Inflammatory macrophage treated with lipopolysaccharide for 1 hour (primary cell): ENCODE data around the gene CD247.
A peak's percentile ranks its signal among the peaks of the same experiment; 100 is the strongest.

Experiments
- DNase-seq, 2 donors: peaks; one replicate each; pipeline ENCODE4 v3.0.0-alpha.2; 2020 to 2022

The CD247 gene

DNA sequence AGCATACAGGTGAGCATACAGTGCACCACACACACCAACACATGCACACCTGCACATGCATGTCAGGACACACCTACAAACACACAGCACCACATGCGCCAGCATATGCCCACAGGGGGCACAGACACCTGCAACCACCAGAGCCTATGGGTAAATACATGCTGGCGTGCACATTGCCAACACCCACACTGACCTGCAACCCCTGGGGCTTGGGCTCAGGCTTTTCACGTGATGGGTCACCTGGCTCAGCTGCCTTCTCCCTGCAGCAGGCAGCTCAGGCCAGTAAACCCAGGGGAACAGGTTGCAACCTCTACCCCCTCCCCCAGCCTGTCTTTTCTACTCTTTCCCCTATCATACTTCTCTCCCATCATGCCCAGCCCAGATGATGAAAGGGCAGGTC lies 8.1 kb downstream of the CD247 start:
- no peak for DNase-seq

DNA sequence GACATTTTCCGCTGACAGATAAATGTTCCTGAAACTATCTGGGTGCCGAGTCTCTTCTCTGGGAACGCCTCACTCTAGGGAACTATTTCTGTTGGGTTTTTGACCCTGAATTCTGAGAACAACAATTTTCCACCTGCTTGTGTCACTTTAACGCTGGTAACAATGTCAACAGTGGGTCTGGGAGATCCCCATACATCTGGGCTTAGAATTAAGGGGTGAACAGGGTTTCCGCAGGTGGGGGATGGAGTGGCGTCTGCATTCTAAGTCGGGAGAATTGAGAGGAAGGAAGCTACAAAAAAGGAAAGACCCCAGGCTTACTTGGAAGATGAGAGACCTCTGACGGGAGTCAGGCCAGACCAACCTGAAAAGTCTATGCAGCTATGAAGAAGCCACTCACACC lies 8.7 kb downstream of the CD247 start:
- DNase-seq, result no peak

DNA sequence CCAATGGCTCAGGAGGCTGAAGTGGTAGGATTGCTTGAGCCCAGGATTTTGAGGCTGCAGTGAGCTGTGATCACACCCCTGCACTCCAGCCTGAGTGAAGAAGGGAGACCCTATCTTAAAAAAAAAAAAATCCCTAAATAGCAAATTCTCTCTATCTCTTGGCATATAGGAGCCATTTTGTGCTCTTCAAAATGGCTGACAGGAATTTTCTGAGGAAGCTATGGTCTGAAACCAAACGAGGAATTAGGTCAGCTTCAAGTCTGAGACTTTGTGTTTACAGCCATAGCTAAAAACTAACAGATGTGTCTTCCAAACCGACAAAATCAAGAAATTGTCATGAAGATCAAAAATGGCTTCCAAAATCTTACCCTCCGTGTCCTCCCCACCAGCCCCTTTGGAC lies 10.6 kb downstream of the CD247 start:
- no peak for DNase-seq

DNA sequence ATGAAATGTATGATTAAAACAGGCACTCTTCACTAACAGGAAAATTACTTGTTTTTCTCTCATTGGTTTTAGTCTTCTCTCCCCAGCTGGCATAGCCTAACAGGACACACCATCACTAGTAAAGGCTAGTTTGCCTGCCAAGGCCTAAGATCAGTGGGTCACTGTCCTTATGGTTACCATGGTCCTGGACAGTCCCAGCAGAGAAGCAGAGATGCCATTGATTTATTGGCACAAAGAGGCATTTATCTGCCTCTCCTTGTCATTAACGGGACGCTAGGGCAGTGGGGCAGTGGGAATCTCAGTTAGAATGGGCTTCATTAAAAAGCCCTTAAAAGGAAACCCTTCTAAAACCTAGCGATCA lies 13.9 kb downstream of the CD247 start:
- DNase-seq, result no peak

DNA sequence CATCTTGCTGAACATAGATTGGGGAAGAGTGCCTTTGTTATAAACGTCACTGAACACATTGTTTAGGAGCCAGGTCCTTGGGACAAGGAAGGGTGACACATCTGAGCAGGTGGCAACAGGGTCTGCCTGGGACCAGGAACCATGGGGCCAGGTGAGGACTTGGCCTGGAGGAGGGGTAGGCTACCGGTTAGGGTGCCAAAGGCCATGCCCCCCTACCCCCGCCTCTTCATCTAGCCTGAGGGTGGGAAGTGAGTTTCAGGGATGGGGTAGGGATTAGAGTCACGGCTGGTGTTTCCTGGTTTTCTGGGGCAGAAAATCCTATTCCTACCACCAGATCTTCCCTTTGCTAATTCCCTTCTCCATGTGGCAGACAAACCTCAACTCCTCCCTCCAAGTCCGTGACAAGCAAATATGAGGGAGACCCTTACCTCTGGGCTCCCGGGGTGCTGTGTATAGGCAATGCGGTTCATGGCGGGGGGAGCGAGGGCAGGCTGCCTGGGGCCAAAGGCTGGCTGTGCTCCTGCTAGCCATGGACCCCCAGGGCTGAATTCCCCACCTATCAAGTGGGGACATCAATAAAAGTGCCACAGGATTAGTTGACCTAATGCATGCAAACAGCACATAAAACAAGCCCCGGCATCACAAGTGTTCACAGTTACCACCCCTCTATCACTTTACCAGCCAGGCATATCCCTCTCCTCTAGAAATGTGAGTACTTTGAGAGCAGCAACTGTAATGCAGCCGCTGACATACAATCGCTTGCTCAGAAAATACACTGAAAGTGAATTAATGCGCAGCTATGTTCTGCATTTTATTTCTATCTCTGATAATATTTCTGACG lies 14.5 kb downstream of the CD247 start:
- DNase-seq, result no peak

DNA sequence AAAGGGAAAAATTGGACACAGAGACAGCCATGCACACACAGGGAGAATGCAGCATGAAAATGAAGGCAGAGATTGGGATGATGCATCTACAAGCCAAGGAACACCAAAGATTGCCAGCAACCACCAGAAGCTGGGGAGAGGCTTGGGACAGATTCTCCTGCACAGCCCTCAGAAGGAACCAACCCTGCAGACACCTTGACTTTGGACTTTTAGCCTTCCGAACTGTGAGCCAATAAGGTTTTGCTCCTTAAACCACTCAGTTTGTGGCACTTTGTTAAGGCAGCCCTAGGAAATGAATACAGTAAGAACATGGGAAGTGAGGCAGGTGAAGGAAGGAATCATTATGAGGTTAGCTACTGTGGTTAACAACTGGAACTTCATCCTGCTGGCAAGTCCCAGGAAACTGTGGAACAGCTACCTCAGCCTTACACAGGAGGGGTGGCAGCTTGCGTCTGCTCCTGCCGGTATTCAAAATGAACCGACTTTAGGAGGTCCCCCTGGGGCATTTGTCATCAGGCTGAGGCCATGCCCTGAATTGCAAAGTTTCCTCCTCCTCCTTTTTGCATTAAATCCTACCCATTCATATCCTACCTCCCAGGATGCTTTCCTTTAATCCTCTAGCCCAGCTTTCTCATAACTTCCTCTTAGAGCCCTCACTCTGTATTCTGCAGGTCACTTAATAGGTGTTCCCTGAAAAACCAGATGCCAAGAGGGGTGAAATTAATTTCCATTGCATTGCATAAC lies 15.4 kb downstream of the CD247 start:
- DNase-seq, result no peak

DNA sequence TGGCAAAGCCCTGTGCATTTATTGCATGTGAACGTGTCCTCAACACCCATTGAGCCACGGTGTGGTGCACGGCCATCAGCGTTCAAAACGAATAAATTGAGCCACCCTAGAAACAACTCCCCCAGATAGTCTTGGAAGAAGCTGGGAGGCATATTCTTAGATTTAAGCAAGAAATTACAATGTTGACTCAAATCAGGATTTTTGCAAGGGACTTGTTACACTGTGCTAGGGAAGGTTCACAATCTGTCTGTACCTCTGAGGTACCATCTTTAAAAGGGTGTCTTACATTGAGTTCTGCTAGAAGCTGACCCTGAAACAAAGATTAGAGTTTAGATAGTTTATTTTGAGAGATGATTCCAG lies 16.2 kb downstream of the CD247 start:
- DNase-seq, result no peak

DNA sequence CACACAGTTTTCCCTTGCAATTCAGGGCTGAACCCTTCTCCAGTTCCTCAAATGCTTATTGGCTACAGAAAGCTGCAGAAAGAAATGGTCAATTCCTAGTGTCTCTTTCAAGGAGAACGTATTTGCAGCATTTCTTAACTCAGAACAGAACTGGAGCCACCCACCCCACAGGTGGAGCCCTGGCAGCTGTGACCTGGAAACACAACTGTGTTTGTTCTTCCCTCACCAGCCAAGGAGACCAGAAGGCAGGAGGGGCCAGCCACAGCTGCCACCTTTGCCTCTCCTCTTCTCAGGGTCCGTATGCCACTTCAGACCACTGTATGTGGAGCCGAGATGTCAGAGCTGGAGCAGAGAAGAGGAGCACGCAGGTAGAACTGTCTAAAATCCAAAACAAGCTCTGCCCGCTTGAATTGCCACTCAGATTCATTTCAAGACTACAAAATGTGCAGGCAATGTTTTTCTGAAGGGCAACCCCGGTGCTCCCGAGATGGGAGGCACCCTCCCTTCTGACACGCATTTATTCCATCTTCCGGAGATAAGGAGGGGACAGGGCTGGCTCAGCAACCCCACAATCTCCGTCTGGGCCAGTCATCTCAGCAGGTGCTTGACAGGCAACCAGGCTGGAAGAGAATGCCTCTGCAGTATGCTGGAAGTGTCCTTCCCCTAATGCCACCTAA lies 16.7 kb downstream of the CD247 start:
- no peak for DNase-seq

DNA sequence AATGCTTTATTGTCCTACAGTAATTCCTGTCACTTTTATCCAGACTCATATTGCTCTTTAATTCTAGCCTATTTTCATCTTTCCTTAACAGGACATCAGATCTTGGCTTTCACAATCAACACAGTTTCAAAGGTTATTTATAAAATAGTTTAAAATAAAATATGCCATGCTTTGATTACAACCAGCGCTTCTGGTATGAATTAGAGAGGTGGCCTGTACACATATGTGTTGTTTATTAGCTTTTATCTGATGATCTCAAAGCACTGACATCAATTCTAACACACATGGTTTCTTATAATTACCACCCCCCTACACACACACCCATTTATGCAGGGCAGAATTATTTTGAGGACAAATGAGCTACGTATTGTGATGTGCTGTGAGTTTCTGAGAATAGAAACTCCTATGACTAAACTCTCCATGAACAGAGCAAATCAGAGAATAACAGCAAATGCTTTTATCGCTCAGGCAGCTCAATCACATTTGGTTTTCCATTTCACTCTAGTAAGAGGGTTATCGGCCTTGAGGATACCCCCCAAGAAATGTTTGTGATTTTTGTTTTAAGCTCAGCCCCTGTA lies 18.0 kb downstream of the CD247 start:
- DNase-seq, result no peak

DNA sequence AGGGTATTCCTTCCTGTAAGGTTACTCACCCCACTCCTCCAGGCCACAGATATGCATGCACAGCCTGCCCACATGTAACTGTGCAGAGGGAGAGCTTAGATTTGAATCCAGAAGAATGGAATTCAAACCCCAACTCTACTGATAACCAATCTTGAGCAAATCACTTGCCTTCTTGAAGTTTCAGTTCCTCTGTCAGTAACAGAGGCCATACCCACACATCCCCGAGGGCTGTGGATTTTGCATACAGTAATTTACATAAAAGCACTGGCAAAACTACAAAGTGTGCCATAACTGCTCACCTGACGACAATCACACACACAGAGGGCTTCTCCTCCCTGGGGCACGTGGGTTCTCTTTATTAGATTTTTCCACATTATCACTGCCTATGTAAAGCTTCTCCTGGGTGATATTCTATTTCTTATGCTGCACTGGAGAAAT lies 18.6 kb downstream of the CD247 start:
- DNase-seq, result peak; percentile 7 to 22

DNA sequence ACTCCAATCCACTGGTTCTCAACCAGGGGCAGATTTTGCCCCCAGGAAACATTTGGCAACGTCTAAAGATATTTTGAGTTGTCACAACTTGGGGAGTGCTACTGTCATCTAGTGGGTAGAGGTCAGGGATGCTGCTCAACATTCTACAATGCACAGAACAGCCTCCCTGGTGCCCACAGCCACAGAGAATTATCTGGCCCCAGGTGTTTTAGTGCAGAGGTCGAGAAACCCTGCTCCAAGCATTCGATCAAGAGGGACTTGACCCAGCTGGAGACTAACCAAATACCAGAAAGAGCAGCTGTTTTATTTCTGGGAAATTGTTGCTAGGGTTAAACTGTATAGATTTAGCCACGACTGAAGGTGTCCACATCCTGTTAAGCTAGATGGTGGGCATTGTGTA lies 19.2 kb downstream of the CD247 start:
- DNase-seq, result no peak

DNA sequence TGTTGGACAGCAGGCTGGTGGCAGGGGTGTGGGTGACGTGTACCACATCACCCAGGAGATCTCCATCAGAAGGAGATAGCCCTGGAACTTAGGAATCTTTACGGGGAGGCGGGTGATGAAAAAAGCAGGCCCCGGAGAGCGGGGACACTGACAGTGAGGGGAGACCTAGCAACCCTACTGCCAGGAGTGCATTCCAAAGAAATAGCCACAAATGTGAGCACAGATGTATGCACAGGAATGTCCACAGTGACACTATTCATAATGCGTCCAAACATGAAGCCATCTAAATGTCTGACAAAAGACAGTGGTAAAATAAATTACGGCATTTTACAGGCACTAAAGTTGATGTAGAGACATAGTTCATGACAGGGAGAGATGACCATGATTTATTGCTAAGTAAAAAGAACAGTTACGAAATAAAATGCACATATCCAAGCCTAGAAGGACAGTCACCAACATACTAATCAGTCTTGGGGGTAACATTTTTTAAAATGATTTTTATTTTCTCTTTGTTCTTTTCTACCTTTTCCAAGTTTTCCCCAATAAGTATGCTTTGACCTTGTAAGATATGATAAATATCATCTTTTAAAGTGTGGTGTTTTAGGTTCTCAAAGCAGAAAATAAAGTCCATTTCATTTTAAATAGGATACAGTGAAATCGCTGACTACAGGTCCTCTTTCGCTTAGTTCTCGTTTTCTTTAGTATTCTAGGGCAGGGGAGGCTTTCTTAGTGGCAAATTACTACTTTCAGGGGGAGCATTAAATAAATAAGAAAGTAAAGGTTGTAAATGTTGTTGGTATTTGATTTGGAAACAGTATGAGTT lies 21.3 kb downstream of the CD247 start:
- DNase-seq, result no peak

DNA sequence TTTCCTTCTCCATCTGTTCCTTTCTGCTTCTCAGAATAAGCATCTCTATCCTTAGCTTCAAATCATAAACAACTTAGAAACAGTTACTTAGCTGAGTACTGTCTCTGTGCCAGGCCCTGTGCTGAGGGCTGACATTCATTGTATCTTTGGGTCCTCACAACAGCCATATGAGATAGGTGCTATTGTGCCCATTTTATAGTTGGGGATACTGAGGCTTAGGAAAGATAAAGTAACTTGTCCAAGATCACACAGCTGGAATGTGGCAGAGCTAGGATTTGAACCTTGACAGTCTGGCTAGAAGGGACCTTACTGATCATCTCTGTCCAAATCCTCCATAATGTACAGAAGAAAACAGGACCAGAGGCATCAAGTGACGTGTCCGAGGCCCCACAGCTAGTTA lies 25.0 kb downstream of the CD247 start:
- no peak for DNase-seq

DNA sequence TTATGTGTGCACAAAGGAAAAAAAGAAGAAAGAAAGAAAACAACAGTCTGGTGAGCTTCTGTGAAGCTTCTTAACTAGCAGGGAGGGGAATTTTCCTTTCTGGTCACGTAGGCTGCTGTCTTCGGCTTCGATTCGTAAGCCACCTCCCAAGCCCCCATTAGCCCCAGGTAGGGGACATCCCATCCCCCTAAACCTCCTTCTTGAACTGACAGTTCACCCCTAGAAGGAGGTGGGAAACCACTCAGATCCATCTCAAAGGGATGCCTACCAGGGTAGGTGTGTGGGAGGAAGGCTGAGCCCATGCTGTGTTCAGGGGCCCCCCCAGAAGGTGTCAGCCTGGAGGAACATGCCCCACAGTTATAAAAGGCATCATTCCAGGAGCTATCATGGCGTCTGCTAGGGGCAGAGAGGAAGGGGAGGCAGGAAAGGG lies 25.8 kb downstream of the CD247 start:
- no peak for DNase-seq

DNA sequence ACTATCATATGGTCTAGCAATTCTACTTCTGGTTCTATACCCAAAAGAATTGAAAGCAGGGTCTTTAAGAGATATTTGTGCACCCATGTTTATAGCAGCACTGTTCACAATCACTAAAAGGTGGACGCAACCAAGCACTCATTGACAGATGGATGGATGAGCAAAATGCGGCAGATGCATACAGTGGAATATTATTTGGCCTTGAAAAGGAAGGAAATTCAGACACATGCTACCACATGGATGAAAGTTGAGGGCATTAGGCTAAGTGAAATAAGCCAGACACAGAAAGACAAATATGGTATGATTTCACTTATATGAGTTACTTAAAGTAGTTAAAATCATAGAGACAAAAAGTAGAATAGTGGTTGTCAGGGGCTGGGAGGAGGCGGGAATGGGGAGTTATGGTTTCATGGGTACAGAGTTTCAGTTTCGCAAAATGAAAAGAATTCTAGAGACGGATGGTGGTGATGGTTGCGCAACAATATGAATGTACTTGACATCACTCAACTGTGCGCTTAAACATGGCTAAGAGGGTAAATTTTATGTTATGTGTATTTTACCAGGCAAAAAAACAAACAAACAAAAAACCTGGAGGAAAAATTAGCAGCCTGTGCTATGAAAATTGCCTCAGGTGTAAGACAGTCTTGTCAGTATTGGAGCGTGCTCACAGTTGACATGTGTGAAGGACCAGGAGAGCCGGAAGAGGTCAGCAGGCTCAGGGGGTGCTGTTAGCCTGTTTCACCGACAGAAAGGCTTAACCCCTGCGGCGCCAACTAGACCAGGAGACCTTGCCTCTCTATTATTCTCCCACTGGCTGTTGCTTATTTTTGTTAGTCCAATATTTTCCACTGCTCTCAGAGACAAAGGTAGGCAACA lies 26.5 kb downstream of the CD247 start:
- DNase-seq, result no peak

DNA sequence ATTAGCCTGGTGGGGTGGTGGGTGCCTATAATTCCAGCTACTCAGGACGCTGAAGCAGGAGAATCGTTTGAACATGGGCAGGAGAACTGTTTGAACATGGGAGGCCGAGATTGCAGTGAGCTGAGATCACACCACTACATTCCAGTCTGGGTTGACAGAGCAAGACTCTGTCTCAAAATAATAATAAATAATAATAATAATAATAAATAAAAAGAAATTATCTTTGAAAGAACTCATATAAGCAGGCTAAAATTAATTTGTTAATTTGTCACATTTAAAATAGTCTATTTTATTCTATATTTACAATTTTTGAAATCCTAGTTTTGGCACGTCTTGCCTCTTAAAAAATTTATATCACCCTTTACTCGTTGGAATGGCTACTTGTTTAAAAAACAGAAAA lies 27.6 kb downstream of the CD247 start:
- DNase-seq, result no peak

DNA sequence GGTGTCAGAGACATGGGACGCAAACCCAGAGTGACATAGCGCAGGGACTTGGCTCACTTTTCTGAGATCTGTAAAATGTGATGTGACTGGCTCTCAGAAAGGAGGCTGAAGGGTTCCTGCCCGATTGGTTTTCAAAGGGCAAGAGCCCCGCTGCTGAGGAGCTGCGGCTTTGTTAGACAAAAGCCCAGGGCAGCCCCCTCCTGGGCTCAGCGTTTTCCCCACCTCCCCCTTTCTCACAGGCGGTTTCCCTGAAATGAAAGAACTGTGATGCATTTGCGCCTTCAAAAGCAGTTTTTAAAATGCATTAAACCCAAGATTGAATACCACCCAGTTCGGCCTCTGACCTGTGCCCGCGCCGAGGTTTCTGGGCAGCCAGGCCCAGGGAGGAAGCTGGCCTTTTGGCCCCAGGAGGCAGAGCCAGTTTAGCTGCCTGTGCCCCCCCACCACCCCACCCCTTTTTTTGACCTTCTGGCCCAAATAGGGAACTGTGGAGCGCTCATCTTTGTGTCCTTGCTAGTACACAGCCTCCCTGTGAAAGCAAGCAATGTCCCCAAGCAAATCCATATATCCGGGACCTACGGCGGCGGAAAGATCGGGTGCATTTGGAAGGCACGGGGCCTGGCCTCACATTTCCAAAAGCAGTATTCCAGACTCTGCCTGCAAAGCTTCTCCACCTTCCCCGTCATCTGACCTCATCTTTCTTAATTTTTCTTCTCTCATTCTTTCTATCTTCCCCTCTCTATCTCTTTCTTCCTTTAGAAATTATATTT lies 28.6 kb downstream of the CD247 start:
- no peak for DNase-seq

DNA sequence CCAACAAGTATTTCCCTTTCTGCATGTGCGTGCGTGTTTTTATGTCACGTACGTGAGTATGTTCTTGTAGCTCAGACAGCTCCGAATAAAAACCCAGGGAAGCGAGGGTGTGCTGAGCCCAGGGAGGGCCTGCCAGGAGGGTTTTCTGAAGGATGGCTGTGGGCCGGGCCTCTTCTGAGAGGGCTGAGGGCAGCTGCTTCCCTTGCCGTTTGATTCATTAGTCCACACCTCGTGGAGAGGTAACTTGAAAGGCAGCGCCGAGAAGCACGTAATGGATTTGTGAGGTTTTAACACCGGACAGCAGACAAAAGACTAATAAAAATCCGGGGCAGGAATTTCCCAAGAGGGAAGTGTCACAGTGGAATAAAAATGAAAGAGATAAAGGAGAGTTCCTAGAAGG lies 29.5 kb downstream of the CD247 start:
- DNase-seq, result no peak

DNA sequence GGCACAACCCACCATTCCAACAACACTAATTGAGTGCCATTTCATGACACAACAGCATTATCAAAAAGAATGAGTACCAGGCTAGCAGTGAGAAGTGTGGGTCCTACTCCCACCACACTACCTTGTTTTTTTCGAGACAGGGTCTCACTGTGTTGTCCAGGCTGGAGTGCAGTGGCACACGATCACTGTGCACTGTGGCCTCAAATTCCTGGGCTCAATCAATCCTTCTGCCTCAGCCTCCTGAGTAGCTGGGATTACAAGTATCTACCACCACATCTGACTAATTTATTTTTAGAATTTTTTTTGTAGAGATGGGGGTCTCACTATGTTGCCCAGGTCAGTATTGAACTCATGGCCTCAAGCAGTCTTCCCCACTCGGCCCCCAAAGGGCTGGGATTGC lies 30.7 kb downstream of the CD247 start:
- no peak for DNase-seq

DNA sequence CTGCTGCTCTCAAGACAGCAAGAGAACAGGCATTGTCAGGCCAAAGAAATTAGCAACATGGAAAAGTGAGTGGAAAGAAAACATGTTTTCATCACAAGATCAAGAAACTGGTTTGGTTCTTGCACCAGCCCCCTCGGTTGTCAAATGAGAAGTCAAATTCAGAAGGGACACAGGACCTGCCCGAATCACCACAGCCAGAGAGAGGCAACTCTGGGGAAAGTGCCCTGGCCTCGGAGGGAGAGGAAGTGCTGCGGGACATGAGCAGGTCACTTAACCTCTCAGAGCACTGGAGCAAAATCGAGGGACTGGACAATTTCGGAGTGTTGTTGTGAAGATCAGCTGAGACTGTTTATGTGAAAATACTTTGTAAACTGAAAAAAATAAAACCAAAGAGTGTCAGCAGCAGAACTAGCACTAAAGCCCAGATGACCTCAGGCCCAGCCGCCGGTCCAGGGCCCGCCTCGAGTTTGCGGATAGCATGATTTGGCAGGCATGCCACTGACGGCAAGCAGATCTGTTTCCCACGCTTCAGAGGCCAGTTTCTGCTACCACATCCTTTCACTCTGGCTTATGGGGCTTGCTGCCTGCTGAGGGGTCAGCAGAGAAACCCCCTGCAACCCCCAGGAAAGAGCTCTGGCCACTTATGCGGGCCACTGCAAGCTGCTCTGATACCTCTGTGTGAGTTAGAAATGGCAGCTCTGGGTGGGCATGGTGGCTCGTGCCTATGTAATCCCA lies 32.1 kb downstream of the CD247 start:
- no peak for DNase-seq
